GM18951 (cell line): ENCODE results near the gene TIPARP.
"Not testable (repeated sequence)": the region's sequence is repeated elsewhere in the genome, so short reads cannot be mapped to it uniquely, and the experiment has no call there.

ENCODE experiments used
- POLR2A ChIP-seq: IDR thresholded peaks from 4 replicates; pipeline ENCODE4 v1.6.1; 2011; ENCODE audit warnings: mild to moderate bottlenecking; ENCODE audit not compliant: insufficient read length, insufficient read depth; ENCODE audit errors: extremely low read depth
- in situ Hi-C: fragments of 300-500 bp; cut with MboI; formaldehyde crosslinking; loops from one replicate; pipeline ENCODE4 v1.12.0; 2022; ENCODE audit warnings: low sequenced_read_pairs, mixed read lengths, inconsistent platforms; ENCODE audit not compliant: unreplicated experiment

TIPARP gene

DNA sequence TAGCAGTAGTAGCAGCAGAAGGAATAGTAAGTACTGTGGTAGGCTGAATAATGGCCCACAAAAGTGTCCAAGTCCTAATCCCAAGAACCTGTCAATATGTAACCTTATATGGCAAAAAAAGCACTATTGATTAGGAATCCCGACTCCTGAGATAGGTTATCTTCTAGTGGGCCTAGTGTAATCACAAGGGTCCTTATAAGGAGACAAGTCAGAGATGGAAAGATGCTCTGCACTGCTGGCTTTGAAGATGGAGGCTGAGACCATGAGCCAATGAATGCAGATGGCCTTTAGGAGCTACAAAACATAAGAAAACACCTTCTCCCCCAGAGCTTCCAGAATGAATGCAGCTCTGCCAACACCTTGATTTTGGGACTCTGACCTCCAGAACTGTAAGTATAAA lies 36.0 kb downstream of the TIPARP start:
- no peak for TF ChIP-seq POLR2A
- in situ Hi-C loops: no loop called here

DNA sequence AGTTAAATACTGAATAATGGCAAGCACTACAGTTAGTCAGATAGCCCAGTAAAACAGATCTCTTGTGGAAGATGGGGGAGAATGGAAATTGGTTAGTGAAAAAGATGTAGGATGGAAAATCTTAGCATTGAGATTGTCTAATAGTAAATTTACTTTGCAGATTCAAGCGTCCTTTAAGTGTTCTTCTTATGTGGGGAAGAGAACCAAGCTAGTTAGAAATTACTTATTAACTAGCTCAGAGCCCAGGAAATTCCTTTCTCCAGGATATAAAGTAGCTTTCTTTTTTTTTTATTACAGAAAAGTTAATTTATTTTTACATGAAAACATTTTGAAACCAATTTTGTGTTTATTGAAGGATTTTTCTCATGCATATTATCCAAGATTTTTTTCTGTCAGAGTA lies 36.7 kb downstream of the TIPARP start:
- TF ChIP-seq POLR2A: no peak
- in situ Hi-C loops: no loop called here

- in situ Hi-C loops: not testable (repeated sequence)
These were observed 37.6 kb downstream of the TIPARP start for GRCh38 chr3:156711944-156712343.

- no peak for TF ChIP-seq POLR2A
- in situ Hi-C loops: no loop called here
These were observed 41.9 kb downstream of the TIPARP start for GRCh38 chr3:156716105-156716862.

DNA sequence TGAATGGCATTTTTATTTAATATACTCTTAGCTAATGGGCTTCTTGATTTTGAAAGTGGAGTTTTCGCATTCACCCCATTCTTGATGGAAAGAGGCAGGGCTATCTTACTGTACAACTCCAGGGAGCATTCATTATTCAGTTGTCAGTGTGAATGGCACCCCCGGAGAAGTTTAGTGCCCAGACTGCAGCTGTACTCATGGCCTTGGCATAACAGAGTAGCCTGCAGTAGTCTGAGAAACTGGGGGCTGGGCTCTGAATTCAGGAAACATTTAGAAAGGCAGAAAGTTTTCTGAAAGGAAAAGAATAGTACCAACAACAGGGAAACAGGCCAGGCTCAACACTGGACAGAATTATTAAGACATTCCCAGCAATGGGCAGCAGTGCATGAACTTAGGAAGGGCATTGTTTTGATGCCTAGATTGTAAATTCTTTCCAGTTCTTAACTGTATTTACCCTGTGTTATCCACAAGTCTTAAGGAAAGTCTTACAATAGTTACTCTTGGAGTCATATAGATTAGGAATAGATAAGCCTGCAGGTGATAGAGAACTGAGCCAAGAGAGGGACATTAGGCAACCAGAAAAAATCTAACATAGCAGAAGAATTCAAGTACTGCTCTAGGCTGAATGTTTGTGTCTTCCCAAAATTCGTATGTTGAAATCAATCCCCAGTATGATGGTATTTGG lies 44.4 kb downstream of the TIPARP start:
- in situ Hi-C loops: no loop called here
- no peak for TF ChIP-seq POLR2A

- in situ Hi-C loops: no loop called here
- TF ChIP-seq POLR2A: no peak
These were observed 46.4 kb downstream of the TIPARP start for GRCh38 chr3:156720826-156721225.

- in situ Hi-C loops: no loop called here
- TF ChIP-seq POLR2A: no peak
These were observed 47.6 kb downstream of the TIPARP start for GRCh38 chr3:156721687-156722618.

GRCh38 chr3:156723182-156723619 lies 48.8 kb downstream of the TIPARP start:
- no peak for TF ChIP-seq POLR2A
- in situ Hi-C loops: no loop called here

DNA sequence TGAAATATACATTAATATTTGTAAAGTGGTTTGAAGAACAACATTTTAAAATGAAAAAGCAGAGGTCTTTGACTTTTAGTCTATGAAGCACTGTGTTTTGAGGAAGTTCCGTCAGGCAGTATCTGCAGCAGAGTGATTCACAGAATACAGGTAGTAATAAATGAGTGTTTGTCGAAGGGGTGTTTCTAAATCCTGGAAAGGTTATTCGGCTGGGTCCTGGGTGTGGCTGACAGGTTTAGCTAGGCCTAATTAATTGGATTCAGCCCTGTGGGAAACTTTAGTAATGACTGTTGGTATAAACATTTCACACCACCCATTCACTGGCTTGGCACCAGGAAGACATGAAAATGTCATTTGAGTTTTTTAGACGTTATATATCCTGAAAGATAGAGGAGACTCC lies 51.3 kb downstream of the TIPARP start:
- in situ Hi-C loops: no loop called here
- no peak for TF ChIP-seq POLR2A

GRCh38 chr3:156726456-156726855 lies 52.1 kb downstream of the TIPARP start:
- TF ChIP-seq POLR2A: no peak
- in situ Hi-C loops: no loop called here

DNA sequence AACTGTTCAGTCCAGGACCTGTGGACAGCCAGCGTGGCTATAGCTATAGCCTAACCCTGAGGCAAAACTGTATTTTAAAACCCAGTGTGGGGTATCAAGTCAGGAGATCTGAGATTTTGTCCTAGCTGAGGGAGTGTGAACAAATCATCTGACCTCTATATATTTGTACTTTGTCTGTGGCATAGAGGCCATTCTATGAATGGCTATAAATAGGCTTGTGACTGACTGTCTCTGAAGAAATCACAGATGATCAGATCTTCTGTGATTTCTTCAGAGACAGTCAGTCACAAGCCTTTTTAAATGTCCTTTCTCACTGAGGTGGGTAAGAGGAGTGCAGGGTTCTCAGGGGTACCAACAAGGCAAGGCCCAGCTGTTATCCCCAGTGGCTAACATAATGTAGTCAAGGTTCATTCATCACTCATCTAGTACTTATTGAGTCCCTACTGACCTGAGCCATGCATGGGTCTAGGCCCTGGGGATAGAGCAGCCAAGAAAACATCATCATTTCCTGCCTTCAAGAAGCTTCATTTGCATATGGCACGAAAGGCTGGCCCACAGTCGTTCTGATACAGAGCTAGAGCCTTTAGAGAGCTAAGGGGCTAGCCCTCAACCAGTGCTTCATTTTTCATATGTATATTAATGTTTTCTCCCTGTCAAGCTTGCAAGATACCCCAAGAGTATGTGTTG lies 53.3 kb downstream of the TIPARP start:
- no peak for TF ChIP-seq POLR2A
- in situ Hi-C loops: no loop called here

DNA sequence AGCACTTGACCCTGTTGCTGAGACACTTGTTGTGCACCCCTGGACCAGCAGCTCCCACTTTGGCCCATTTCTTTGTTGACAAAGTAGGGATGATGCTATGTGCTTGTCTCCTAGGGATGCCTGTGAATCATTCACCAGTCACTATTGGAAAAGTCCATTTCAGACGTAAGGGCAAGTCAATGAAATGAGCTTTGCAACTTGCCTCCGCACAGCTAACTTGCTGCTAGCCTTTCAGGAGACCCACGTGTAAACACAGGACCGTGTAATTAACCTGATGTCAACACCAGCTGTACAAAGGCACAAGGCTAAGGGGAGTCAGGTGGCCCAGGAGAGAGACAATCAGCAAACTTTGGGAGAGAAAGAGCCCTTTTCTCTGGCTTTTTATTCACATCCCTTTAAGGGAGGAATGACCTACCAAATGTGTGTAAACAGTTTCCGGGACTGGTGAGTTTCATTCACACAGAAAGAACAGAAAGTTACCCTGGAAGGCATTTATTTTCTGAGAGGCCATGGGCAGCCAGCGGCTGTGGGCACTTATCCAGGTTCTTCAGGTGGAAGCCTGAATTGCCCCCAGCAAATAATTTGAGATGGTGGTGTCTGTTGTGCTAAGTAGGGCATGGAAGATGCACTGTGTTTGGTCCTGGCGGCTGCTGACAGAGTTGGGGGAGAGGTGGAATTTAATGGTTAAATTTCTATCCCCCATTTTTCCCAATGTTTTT lies 54.0 kb downstream of the TIPARP start:
- no peak for TF ChIP-seq POLR2A
- in situ Hi-C loops: no loop called here
